Measurements from ENCODE around the gene UBAC2. TPM values are rescaled to one million over a fixed set of nuclear protein-coding genes. Genes with fewer than 3 reads are reported as not detected.
A peak's percentile ranks its signal among the peaks of the same experiment; 100 is the strongest.

The UBAC2 gene
- total RNA-seq, 2 donors from 2014 or later, result 74.2 to 75.3 TPM

DNA sequence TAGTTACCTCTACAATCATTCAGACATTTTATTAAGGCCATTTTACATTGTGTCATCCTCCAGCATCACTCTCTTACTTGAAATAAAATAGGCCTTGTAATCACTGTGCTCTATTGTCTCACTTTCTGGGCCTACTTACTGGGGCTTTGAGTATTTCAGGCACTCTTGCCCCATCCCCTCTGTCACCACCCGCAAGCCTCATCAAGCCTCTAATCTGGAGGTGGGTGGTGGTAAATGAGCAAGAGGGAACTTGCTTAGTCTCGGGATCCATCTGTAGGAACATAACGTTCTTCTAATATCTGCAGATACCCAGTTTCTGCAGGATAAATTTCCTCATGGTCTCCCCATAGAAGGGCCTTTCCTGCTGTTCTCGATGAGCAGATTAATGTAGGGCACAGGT is 77.0 kb downstream of the UBAC2 start:
- Mint-ChIP-seq H3K4me1 (peaks cover 82% of the 10 kb centered on the region), H3K36me3 (ENCODE audit: low read depth) (peaks cover 14% of the 10 kb centered on the region), H3K27me3 (no peaks in the 10 kb centered on the region), H3K4me3 (no peak overlapping the region), H3K27ac (peak overlapping the region; percentile 98)
- no peak for ATAC-seq
- H3K9me3 ChIP-seq (ENCODE audit: control insufficient read depth, low read length, poor library complexity, severe bottlenecking), result no peaks in the 10 kb centered on the region
- no peak for DNase-seq

DNA sequence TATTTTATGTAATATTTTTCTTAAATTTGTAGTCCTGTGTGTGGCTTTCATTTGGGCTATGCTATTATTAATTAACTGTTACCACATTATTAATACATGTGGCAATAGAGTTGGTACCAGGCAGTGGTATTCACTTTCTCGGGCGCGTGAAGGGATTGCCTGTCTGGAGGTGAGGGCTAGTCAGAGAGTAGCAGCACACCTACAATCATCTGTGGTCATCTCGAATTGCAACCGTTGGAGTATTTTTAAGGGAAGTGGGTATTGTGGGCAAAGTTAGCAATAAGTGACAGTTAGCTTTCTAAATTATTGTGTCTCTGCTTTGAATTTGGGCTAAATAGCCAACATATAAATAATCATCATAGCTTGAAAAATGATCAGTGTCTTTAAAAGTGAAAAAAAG is 77.5 kb downstream of the UBAC2 start:
- no peak for DNase-seq
- peaks cover 14% of the 10 kb centered on the region for H3K36me3 Mint-ChIP-seq (ENCODE audit: low read depth)
- no peaks in the 10 kb centered on the region for H3K27me3 Mint-ChIP-seq

DNA sequence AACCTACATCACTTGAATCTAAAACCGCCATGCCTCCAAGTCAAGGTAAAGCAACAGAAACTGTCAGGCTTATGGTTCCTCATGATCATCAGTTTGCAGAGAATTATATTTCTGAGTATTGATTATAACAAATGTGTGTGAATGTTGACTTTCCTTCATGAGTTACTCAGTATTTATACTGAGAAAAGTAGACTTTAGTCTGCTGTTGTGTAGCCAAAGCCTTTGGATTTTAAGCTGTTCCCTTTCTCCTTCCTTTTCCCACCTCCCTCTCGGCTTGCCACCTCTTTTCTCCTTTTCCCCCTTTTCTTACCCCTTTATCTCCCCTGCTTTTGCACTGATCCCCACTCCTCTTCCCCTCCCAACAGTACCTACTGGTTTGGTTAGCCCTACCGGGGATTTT is 78.2 kb downstream of the UBAC2 start:
- Mint-ChIP-seq H3K27ac (peak overlapping the region; percentile 98), H3K4me1 (peaks cover 81% of the 10 kb centered on the region), H3K27me3 (no peaks in the 10 kb centered on the region), H3K36me3 (ENCODE audit: low read depth) (peaks cover 14% of the 10 kb centered on the region), H3K4me3 (peak overlapping the region; percentile 31)
- H3K9me3 ChIP-seq (ENCODE audit: control insufficient read depth, low read length, poor library complexity, severe bottlenecking), result no peaks in the 10 kb centered on the region
- ATAC-seq, result no peak
- DNase-seq, result no peak

More for the DNA sequence above, 77.5 kb downstream of the UBAC2 start:
- Mint-ChIP-seq H3K4me1 (peaks cover 85% of the 10 kb centered on the region), H3K27ac (peak overlapping the region; percentile 98), H3K4me3 (peak overlapping the region; percentile 68)
- no peaks in the 10 kb centered on the region for H3K9me3 ChIP-seq (ENCODE audit: control insufficient read depth, low read length, poor library complexity, severe bottlenecking)
- no peak for ATAC-seq

DNA sequence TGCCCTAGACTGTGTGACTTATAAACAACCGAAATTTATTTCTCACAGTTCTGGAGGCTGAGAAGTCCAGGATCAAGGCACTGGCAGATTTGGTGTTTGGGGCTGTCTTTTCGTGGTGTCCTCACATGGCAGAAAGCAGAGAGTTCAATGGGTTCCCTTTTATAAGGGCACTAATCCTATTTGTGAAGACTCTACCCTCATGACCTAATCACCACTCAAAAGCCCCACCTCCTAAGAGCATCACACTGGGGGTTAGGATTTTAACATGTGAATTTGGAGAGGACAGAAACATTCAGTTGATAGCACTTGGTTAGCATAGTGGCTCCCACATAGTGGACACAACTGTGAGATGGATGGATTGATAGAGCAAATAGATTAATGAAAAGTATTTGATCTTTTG is 79.0 kb downstream of the UBAC2 start:
- H3K9me3 ChIP-seq (ENCODE audit: control insufficient read depth, low read length, poor library complexity, severe bottlenecking), result no peaks in the 10 kb centered on the region
- peaks cover 14% of the 10 kb centered on the region for H3K36me3 Mint-ChIP-seq (ENCODE audit: low read depth)
- no peaks in the 10 kb centered on the region for H3K27me3 Mint-ChIP-seq
- DNase-seq, result no peak
- peaks cover 78% of the 10 kb centered on the region for H3K4me1 Mint-ChIP-seq
- peak overlapping the region; percentile 98 for H3K27ac Mint-ChIP-seq
- no peak overlapping the region for H3K4me3 Mint-ChIP-seq
- no peak for ATAC-seq

DNA sequence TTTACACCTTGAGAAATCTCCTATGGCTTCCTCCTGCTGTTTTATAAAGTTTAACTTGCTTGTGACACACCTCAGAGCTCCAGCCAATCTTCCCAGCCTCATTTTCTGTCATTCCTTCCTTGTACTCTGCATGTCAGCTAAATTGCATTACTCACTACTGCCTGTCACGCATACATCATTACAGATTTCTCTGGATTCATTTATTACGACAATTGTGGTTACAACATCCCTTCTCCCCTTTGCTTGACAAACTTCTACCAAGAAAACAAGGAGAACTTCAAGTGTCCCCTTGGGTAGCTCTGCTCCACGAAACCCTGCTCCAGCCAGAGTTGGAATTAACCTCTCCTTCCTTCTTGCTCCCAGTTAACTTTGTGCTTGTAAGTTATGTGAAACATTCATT is 79.5 kb downstream of the UBAC2 start:
- peaks cover 14% of the 10 kb centered on the region for H3K36me3 Mint-ChIP-seq (ENCODE audit: low read depth)
- no peaks in the 10 kb centered on the region for H3K27me3 Mint-ChIP-seq
- H3K27ac Mint-ChIP-seq, result peak overlapping the region; percentile 98
- DNase-seq (no peak), ATAC-seq (no peak)
- H3K9me3 ChIP-seq (ENCODE audit: control insufficient read depth, low read length, poor library complexity, severe bottlenecking), result no peaks in the 10 kb centered on the region
- H3K4me3 Mint-ChIP-seq, result no peak overlapping the region
- peaks cover 76% of the 10 kb centered on the region for H3K4me1 Mint-ChIP-seq

DNA sequence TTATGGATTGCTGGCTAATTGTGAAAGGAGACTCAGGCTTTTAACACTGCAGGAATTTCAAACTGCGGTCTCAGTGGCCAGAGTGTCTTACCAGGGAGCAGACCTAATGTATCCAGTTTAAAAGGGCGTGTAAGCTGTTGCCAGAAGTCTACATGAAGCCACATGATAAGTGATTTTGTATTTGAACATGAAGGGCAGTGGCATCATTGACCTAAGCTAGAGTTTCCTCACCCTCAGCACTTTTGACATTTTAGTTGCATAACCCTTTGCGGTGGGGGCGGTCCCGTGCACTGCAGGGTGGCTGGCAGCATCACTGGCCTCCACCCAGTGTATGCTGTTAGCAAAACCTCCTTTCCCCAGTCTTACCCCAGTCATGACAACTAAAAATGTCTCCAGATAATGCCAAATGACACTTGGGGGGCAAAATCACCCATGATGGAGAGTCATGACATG is 81.2 kb downstream of the UBAC2 start:
- Mint-ChIP-seq H3K4me1 (peaks cover 77% of the 10 kb centered on the region), H3K27ac (peak overlapping the region; percentile 98), H3K27me3 (no peaks in the 10 kb centered on the region), H3K4me3 (peak overlapping the region; percentile 58), H3K36me3 (ENCODE audit: low read depth) (peaks cover 12% of the 10 kb centered on the region)
- DNase-seq, result peak; percentile 30 to 53 (median 44)
- ATAC-seq, result peak; percentile 85
- H3K9me3 ChIP-seq (ENCODE audit: control insufficient read depth, low read length, poor library complexity, severe bottlenecking), result no peaks in the 10 kb centered on the region

DNA sequence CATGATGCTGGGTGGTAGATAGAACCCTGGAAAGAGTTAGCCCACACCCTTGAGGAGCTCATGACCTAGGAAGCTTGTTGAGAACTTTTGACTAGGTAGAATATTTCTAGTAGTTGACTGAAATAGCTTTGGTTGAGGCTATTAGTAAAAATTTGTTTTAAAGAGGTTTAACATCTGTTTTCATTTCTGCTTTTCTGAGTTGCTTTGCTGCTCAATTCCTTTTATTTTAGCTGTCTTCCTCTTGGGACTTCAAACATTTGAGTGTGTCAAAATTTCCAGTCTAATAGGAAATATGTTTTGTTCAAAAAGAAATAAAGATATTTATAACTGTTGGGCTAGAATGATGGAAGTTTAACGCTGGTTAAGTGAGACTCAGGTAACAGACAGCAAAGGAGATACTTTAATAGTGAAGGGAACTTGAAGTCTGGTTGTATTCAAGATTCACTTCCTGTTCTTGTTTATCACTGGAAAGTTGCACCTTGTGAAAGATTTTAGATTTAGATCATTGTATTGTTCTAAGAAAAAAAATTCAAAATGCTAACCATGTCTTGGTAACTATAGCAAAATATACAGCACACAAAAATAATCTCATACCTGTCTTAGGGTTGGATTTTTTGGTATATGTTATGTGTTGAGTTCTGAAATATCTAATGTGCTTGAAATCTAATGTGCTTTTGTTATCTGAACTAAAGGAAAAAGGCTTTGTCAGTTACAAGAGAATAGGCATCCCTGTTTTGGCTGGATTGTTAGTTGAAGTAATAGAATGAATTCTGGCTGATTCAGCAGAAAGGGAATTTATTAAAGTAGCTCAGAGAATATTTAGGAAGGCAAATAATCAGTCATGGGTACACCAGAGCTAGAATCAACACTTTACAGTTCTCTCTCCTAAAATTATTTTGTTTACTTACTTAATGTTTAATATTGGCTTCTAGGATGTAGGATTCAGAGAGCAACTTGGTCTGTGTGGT is 81.9 kb downstream of the UBAC2 start:
- peak; percentile 72 for ATAC-seq
- H3K9me3 ChIP-seq (ENCODE audit: control insufficient read depth, low read length, poor library complexity, severe bottlenecking), result no peaks in the 10 kb centered on the region
- H3K36me3 Mint-ChIP-seq (ENCODE audit: low read depth), result peaks cover 11% of the 10 kb centered on the region
- H3K4me1 Mint-ChIP-seq, result peaks cover 79% of the 10 kb centered on the region
- H3K4me3 Mint-ChIP-seq, result peak overlapping the region; percentile 78
- no peak for DNase-seq
- H3K27me3 Mint-ChIP-seq, result no peaks in the 10 kb centered on the region
- H3K27ac Mint-ChIP-seq, result peak overlapping the region; percentile 98

DNA sequence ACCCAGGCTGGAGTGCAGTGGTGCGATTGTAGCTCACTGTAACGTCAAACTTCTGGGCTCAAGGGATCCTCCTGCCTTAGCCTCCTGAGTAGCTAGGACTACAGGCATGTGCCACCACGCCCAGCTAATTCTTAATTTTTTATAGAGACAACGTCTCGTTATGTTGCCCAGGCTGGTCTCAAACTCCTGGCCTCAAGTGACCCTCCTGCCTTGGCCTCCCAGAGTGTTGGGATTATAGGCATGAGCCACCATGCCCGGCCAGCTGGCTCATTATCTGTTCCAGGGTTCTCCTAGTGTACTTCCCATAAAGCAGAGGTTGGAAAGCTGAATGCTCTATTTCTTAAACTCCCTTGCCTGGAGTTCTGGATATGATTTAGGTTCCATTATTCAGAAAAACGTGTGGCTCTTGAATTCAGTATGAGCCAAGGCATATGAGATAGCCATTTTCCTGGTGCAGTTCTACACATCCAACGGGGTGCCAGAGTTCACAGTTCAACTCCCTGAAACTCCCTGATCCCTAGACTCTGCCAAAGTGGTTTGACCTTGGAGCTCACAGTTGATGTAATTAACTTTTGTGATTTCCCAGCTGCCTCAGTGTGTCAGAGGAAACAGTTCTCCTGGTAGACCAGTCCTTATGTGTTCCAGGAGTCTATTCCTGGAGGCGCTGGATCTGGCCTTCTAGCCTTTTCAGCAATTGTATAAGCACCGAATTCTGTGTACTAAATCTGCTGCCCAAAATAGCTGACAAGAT is 85.0 kb downstream of the UBAC2 start:
- no peaks in the 10 kb centered on the region for H3K9me3 ChIP-seq (ENCODE audit: control insufficient read depth, low read length, poor library complexity, severe bottlenecking)
- DNase-seq (no peak), ATAC-seq (no peak)
- Mint-ChIP-seq H3K27me3 (no peaks in the 10 kb centered on the region), H3K27ac (peak overlapping the region; percentile 98), H3K36me3 (ENCODE audit: low read depth) (peaks cover 1% of the 10 kb centered on the region), H3K4me3 (peak overlapping the region; percentile 70), H3K4me1 (peaks cover 77% of the 10 kb centered on the region)

DNA sequence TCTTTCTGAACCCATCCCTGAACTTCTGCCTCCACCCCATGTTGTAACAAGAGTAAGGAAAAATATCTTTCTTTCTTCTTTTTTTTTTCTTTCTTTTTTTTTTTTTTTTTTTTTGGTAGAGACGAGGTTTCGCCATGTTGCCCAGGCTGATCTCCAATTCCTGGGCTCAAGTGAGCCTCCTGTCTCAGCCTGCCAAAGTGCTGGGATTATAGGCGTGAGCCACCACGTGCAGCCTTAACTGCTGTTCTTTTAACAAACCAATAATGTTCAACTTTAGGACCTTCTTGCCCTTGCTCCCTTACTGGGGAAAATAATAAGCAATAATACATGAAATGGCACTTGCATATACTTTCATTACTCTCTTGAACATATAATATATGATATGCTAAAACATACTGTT is 86.9 kb downstream of the UBAC2 start:
- H3K9me3 ChIP-seq (ENCODE audit: control insufficient read depth, low read length, poor library complexity, severe bottlenecking), result no peaks in the 10 kb centered on the region
- no peaks in the 10 kb centered on the region for H3K27me3 Mint-ChIP-seq
- DNase-seq (no peak), ATAC-seq (no peak)
- peak overlapping the region; percentile 16 for H3K4me3 Mint-ChIP-seq
- no peaks in the 10 kb centered on the region for H3K36me3 Mint-ChIP-seq (ENCODE audit: low read depth)
- peak overlapping the region; percentile 98 for H3K27ac Mint-ChIP-seq
- peaks cover 71% of the 10 kb centered on the region for H3K4me1 Mint-ChIP-seq

DNA sequence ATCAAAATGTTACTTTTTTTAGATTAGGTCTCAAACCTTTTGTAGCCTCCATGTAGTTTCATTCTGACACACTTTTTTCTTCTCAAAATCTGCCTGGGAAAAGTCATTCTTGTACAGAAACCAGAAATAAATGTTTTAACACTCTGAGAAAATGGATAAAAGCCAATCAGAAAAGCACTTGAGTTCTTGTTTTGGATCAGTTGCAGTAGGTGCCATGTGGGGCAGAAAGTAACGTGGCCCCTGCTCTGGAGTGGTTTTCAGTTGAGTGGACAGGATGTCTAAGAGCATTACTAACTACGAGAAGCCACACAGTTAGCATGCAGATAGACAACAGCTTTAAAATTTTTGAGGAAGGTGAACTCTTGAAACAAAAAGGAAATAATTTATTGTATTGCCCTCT is 87.4 kb downstream of the UBAC2 start:
- DNase-seq (no peak), ATAC-seq (no peak)

DNA sequence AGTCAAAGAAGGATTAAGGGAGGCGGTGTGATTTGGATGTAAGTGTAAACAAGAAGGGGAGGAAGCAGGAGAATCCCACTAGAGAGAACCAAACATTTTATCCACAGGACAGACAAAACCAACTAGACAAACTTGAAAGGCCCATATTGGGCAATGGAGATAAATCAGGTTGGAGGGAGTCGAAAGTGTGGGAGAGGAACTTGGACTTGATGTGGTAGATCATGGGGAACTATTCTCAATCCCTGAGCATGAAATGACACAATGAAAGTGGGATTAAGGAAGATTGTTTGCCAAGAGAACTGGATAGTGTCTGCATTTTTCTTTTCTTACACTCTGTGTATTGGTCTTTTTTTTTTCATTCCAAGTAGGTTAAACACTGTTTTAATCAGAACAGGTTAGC is 88.6 kb downstream of the UBAC2 start:
- DNase-seq (no peak), ATAC-seq (no peak)
- peaks cover 9% of the 10 kb centered on the region for H3K36me3 Mint-ChIP-seq (ENCODE audit: low read depth)
- peak overlapping the region; percentile 98 for H3K27ac Mint-ChIP-seq
- no peaks in the 10 kb centered on the region for H3K27me3 Mint-ChIP-seq
- H3K4me3 Mint-ChIP-seq, result no peak overlapping the region
- peaks cover 78% of the 10 kb centered on the region for H3K4me1 Mint-ChIP-seq
- no peaks in the 10 kb centered on the region for H3K9me3 ChIP-seq (ENCODE audit: control insufficient read depth, low read length, poor library complexity, severe bottlenecking)

More for the DNA sequence above, 87.4 kb downstream of the UBAC2 start:
- Mint-ChIP-seq H3K4me3 (peak overlapping the region; percentile 31), H3K27ac (peak overlapping the region; percentile 98), H3K36me3 (ENCODE audit: low read depth) (peaks cover 3% of the 10 kb centered on the region), H3K4me1 (peaks cover 71% of the 10 kb centered on the region), H3K27me3 (no peaks in the 10 kb centered on the region)
- no peaks in the 10 kb centered on the region for H3K9me3 ChIP-seq (ENCODE audit: control insufficient read depth, low read length, poor library complexity, severe bottlenecking)

DNA sequence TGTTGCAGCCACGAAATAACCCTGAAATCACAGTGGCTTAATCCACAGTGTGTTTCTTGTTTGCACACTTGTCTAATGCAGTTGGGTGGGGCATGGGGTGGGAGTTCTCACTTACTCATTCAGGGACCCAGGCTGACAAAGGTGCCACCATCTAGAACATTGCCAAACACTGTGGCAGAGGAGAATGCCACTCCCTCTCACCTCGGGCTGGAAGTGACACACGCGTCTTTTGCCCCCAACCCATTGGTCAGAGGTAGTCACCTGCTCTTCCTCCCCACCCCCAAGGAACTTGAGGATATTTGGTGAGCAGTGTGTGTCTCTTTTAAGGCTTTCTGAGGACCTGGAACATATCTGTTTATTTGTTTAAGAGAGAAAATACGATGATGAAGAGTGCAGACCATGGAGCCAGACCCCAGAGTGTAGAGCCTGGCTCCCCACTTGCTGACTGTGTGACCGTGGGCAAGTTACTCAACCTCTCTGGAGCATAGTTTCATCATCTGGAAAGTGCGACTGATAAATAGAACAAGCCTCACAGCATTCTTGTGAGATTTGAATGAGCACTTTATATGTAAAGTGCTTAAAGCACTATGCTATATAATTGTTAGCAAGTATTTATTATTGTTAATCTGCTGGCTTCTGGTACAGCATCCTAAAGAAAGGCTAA is 89.2 kb downstream of the UBAC2 start:
- DNase-seq (no peak), ATAC-seq (peak; percentile 46)
- peak overlapping the region; percentile 70 for H3K4me3 Mint-ChIP-seq
- H3K27me3 Mint-ChIP-seq, result no peaks in the 10 kb centered on the region
- H3K9me3 ChIP-seq (ENCODE audit: control insufficient read depth, low read length, poor library complexity, severe bottlenecking), result no peaks in the 10 kb centered on the region
- H3K4me1 Mint-ChIP-seq, result peaks cover 73% of the 10 kb centered on the region
- H3K27ac Mint-ChIP-seq, result peak overlapping the region; percentile 98
- H3K36me3 Mint-ChIP-seq (ENCODE audit: low read depth), result peaks cover 9% of the 10 kb centered on the region

DNA sequence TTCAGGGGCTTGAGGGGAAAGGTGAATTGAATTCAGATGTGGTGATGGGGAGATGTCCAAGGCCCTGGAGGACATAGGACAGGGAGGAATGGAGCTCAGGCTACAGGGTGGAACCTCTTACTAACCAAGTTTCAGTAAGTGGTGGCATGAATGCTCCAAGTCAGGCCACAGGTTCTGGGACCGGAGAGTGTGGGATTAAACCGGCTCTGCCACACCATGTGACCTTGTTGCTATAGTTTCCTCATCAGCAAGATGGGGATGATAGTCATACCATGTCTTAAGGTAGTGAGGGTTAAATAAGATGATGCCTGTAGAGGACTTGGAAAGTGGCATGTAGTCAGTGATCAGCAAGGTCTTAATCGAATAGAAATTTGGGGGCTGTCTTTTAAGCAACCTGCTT is 90.2 kb downstream of the UBAC2 start:
- peaks cover 17% of the 10 kb centered on the region for H3K36me3 Mint-ChIP-seq (ENCODE audit: low read depth)
- no peaks in the 10 kb centered on the region for H3K9me3 ChIP-seq (ENCODE audit: control insufficient read depth, low read length, poor library complexity, severe bottlenecking)
- ATAC-seq, result peak; percentile 71
- no peaks in the 10 kb centered on the region for H3K27me3 Mint-ChIP-seq
- peak overlapping the region; percentile 70 for H3K4me3 Mint-ChIP-seq
- no peak for DNase-seq
- peaks cover 74% of the 10 kb centered on the region for H3K4me1 Mint-ChIP-seq
- H3K27ac Mint-ChIP-seq, result peak overlapping the region; percentile 98
